Fibroblast of pulmonary artery (primary cell): ENCODE measurements around the gene PTPN18.
"Not testable (repeated sequence)": the region's sequence is repeated elsewhere in the genome, so short reads cannot be mapped to it uniquely, and the experiment has no call there.

Experiments
- DNase-seq: peaks from one replicate; pipeline ENCODE4 v3.0.0-alpha.2; 2010; ENCODE audit warnings: low read depth
- H3K4me3 ChIP-seq: replicated peaks from 2 replicates; pipeline ENCODE4 v1.5.1; 2011; ENCODE audit warnings: low read depth, mild to moderate bottlenecking, control low read depth, low read length, moderate library complexity
- TF ChIP-seq, protein P1 (sequence below): IDR thresholded peaks from 2 replicates; pipeline ENCODE4 v1.5.1; 2011; ENCODE audit warnings: mild to moderate bottlenecking, control low read depth, low read length, inconsistent platforms; ENCODE audit errors: missing control alignments

The PTPN18 gene

DNA sequence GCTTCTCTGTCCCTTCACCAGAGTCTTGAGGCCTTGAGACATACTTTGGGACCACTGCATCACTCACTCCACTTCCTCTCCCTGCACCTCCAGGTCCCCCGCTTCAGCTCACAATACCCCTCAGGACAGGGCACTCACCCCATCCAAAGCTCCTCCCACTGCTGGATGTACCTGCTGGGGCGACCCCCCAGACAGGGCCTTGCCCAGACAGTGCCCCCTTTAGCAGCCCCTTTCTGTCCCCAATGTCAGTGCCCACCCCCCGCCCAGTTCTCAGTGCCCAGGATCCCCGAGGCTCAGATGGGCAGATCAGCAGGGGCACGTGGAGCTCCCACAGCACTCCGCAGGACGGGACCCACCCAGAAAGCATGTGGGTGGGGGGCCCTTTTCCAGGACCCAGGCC is 37.0 kb upstream of the PTPN18 start:
- no peak for DNase-seq
- TF ChIP-seq, protein P1, sequence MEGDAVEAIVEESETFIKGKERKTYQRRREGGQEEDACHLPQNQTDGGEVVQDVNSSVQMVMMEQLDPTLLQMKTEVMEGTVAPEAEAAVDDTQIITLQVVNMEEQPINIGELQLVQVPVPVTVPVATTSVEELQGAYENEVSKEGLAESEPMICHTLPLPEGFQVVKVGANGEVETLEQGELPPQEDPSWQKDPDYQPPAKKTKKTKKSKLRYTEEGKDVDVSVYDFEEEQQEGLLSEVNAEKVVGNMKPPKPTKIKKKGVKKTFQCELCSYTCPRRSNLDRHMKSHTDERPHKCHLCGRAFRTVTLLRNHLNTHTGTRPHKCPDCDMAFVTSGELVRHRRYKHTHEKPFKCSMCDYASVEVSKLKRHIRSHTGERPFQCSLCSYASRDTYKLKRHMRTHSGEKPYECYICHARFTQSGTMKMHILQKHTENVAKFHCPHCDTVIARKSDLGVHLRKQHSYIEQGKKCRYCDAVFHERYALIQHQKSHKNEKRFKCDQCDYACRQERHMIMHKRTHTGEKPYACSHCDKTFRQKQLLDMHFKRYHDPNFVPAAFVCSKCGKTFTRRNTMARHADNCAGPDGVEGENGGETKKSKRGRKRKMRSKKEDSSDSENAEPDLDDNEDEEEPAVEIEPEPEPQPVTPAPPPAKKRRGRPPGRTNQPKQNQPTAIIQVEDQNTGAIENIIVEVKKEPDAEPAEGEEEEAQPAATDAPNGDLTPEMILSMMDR = no peak
- no peak overlapping the region for H3K4me3 ChIP-seq

- TF ChIP-seq, protein P1 = no peak
- no peak for DNase-seq
- no peak overlapping the region for H3K4me3 ChIP-seq
Measured at GRCh38 chr2:130319536-130319935, 36.3 kb upstream of the PTPN18 start.

- TF ChIP-seq, protein P1 = no peak
- H3K4me3 ChIP-seq = no peak overlapping the region
- peak; percentile 31 for DNase-seq
Measured at GRCh38 chr2:130327703-130328527, 27.9 kb upstream of the PTPN18 start.

- H3K4me3 ChIP-seq = no peak overlapping the region
- TF ChIP-seq, protein P1 = no peak
- no peak for DNase-seq
Measured at GRCh38 chr2:130328710-130329109, 27.1 kb upstream of the PTPN18 start.

- TF ChIP-seq, protein P1 = no peak
- DNase-seq = peak; percentile 87
- H3K4me3 ChIP-seq = no peak overlapping the region
Measured at GRCh38 chr2:130332271-130333073, 23.4 kb upstream of the PTPN18 start.

DNA sequence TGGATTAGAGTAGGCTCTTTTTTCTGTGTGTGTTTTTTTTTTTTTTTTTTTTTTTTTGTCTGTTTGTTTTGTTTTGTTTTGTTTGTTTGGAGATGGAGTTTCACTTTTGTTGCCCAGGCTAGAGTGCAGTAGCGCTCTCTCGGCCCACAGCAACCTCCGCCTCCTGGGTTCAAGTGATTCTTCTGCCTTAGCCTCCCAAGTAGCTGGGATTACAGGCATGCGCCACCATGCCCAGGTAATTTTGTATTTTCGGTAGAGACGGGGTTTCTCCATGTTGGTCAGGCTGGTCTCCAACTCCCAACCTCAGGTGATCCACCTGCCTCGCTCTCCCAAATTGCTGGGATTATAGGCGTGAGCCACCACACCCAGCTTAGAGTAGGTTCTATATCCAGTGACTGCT is 22.6 kb upstream of the PTPN18 start:
- H3K4me3 ChIP-seq, DNase-seq: not testable (repeated sequence)

- DNase-seq = no peak
- TF ChIP-seq, protein P1 = no peak
- no peak overlapping the region for H3K4me3 ChIP-seq
Measured at GRCh38 chr2:130334026-130334425, 21.8 kb upstream of the PTPN18 start.
